OCI-LY7 (cell line): ENCODE data around the gene TMEM259. TPM values are rescaled to one million over a fixed set of nuclear protein-coding genes. Genes with fewer than 3 reads are reported as not detected.

Source experiments
- BruUV-seq: library from RNA; stranded (reverse); fragments of 400-500 nt; replicated peaks from 2 replicates; lab custom pipeline; 2021; lab: Mats Ljungman, UMichigan
- CTCF ChIA-PET: fragments of 300-600 bp; sonication (Branson Sonifier 250); formaldehyde crosslinking; loops from one replicate; lab custom pipeline; 2022; ENCODE audit warnings: antibody characterized with exemption; ENCODE audit not compliant: unreplicated experiment; lab: Charles Lee
- POLR2A ChIA-PET: fragments of 300-600 bp; sonication (Branson Sonifier 250); formaldehyde crosslinking; loops from one replicate; lab custom pipeline; 2022; ENCODE audit warnings: antibody characterized with exemption; lab: Charles Lee
- DNase-seq: peaks from one replicate; pipeline ENCODE4 v3.0.0-alpha.2; 2015; ENCODE audit warnings: low spot score
- H2AFZ ChIP-seq: fragments of 200-600 bp; sonication (generic), shearing (Covaris generic); 2 replicates; pipeline ENCODE4 v1.6.1; 2014; ENCODE audit warnings: mild to moderate bottlenecking, antibody characterized with exemption, low read length, moderate library complexity
- H3K27ac ChIP-seq: fragments of 200-600 bp; sonication (generic); 2 replicates; pipeline ENCODE4 v1.5.1; 2014; ENCODE audit warnings: mixed run types, low read depth, mild to moderate bottlenecking, moderate library complexity, low read length, inconsistent platforms; ENCODE audit not compliant: poor library complexity, severe bottlenecking
- H3K36me3 ChIP-seq: fragments of 200-600 bp; sonication (generic); 2 replicates; pipeline ENCODE4 v1.6.1; 2014; ENCODE audit warnings: mild to moderate bottlenecking, antibody characterized with exemption, low read length, moderate library complexity, mixed read lengths; ENCODE audit not compliant: insufficient read depth
- H3K4me1 ChIP-seq: fragments of 200-600 bp; sonication (generic); 2 replicates; pipeline ENCODE4 v1.5.1; 2014; ENCODE audit warnings: mild to moderate bottlenecking, low read length; ENCODE audit not compliant: insufficient read depth, poor library complexity, severe bottlenecking
- H3K4me2 ChIP-seq: fragments of 200-600 bp; sonication (generic); 2 replicates; pipeline ENCODE4 v1.6.1; 2014; ENCODE audit warnings: mild to moderate bottlenecking, low read length
- H3K4me3 ChIP-seq: fragments of 200-600 bp; sonication (generic); 2 replicates; pipeline ENCODE4 v1.5.1; 2014; ENCODE audit warnings: mild to moderate bottlenecking, low read depth, low read length; ENCODE audit not compliant: poor library complexity, severe bottlenecking
- H3K79me2 ChIP-seq: fragments of 200-600 bp; sonication (generic); 2 replicates; pipeline ENCODE4 v1.6.1; 2016; ENCODE audit warnings: low read depth, mild to moderate bottlenecking, low read length, moderate library complexity, mixed read lengths; ENCODE audit not compliant: insufficient read depth
- H3K9me2 ChIP-seq: fragments of 200-600 bp; sonication (generic); 2 replicates; pipeline ENCODE4 v1.6.1; 2016; ENCODE audit warnings: mild to moderate bottlenecking, low read length, mixed read lengths; ENCODE audit not compliant: insufficient read depth
- H3K9me3 ChIP-seq: fragments of 200-600 bp; sonication (generic); 2 replicates; pipeline ENCODE4 v1.6.1; 2014; ENCODE audit warnings: mild to moderate bottlenecking, mixed run types, low read length, mixed read lengths
- H4K20me1 ChIP-seq: fragments of 200-600 bp; sonication (generic); 2 replicates; pipeline ENCODE4 v1.6.1; 2014; ENCODE audit warnings: mild to moderate bottlenecking, antibody characterized with exemption, low read length, moderate library complexity, mixed read lengths; ENCODE audit not compliant: insufficient read depth
- EZH2phosphoT487 ChIP-seq: fragments of 200-600 bp; sonication (generic); IDR thresholded peaks from 2 replicates; pipeline ENCODE4 v1.6.1; 2018; ENCODE audit warnings: low read depth, borderline replicate concordance, mild to moderate bottlenecking, mixed run types, antibody characterized with exemption, low read length, moderate library complexity, mixed read lengths
- intact Hi-C: fragments of 100-400 bp; cut with micrococcal nuclease; formaldehyde crosslinking; loops from one replicate; pipeline ENCODE4 v1.10.0; 2022; ENCODE audit not compliant: unreplicated experiment
- total RNA-seq, 2 experiments: library from RNA; depleted of rRNA in 1 of 2; stranded (reverse); fragments of >200 nt in 1 of 2; shearing (Covaris generic) in 1 of 2; gene quantifications; 2 replicates each; pipeline ENCODE4 v1.2.3, GENCODE V29; 2014 to 2022
- TF ChIP-seq, protein P1 (sequence below): fragments of 200-600 bp; sonication (generic); conservative IDR thresholded peaks from 2 replicates; pipeline ENCODE4 v1.5.1; 2014; ENCODE audit warnings: mild to moderate bottlenecking, antibody characterized with exemption, low read length, moderate library complexity, mixed read lengths

Gene TMEM259
- total RNA-seq, 2 experiments from 2014 or later: 169 to 195 TPM

DNA sequence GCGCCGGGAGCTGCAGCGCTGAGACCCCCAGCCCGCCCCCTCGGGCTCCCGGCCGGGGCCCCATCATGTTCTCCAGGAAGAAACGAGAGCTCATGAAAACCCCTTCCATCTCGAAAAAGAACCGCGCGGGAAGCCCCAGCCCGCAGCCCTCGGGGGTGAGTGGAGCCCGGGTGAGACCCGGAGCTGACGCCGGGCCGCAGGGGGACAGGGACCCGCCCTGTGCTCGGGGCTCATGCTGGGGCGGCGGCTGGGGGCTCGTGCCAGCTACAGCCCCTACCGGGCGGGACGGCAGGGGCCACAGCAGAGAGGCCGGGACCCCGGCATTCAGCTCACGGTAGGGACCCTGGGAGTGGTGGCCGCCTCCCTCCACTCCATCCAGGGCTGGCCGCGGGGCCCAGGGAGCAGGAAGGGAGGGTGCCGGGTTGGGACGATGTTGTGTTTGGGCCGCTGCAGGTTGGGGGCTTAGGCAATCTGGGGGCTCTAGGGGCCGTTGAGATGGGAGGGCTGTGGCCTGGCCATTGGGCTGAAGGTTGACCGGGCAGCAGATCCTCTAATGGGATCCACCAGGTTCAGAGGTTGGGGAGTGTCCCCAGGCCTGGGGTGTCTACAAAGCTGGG lies 46.5 kb upstream of the TMEM259 start:
- Histone ChIP-seq H3K4me2 (peak overlapping the region; percentile 99), H3K36me3 (peaks cover 35% of the 10 kb centered on the region), H3K9me2 (no peaks in the 10 kb centered on the region), H3K27ac (peak overlapping the region; percentile 91), H3K9me3 (no peaks in the 10 kb centered on the region), H4K20me1 (no peaks in the 10 kb centered on the region), H3K79me2 (peaks cover 32% of the 10 kb centered on the region), H3K4me3 (peak overlapping the region; percentile 95), H2AFZ (peak overlapping the region; percentile 11; the same call in 1 of the 2 replicates), H3K4me1 (peaks cover 58% of the 10 kb centered on the region)
- no peak for DNase-seq
- intact Hi-C loops: loop anchor here (5.0 kb wide), 1 partner anchor 35 kb away; the partner anchor contains the start of gene GPX4
- TF ChIP-seq, protein P1, sequence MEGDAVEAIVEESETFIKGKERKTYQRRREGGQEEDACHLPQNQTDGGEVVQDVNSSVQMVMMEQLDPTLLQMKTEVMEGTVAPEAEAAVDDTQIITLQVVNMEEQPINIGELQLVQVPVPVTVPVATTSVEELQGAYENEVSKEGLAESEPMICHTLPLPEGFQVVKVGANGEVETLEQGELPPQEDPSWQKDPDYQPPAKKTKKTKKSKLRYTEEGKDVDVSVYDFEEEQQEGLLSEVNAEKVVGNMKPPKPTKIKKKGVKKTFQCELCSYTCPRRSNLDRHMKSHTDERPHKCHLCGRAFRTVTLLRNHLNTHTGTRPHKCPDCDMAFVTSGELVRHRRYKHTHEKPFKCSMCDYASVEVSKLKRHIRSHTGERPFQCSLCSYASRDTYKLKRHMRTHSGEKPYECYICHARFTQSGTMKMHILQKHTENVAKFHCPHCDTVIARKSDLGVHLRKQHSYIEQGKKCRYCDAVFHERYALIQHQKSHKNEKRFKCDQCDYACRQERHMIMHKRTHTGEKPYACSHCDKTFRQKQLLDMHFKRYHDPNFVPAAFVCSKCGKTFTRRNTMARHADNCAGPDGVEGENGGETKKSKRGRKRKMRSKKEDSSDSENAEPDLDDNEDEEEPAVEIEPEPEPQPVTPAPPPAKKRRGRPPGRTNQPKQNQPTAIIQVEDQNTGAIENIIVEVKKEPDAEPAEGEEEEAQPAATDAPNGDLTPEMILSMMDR: no peak
- TF ChIP-seq EZH2phosphoT487: no peak
- POLR2A ChIA-PET: interaction anchor here (0.6 to 1.8 kb wide), 4 partner anchors 9 to 40 kb away, joined by 4 to 16 read pairs (median 6); partner anchors contain the start of gene CNN2
- CTCF ChIA-PET: interaction anchor here (0.5 to 0.9 kb wide), 2 partner anchors 177 to 193 kb away, joined by 3 read pairs; no protein-coding TSS in a partner anchor
- no TSS peak for BruUV-seq

GRCh38 chr19:1066748-1067340 lies 45.9 kb upstream of the TMEM259 start, which contains the start of gene ARHGAP45:
Gene ARHGAP45, plus strand, starts transcription at chr19:1067167. Its CDS starts 239 bp downstream, at chr19:1067406.
- CTCF ChIA-PET: interaction anchor here (0.9 kb wide), 1 partner anchor 178 kb away, joined by 3 read pairs; no protein-coding TSS in a partner anchor
- no peaks in the 10 kb centered on the region for H4K20me1 ChIP-seq
- H3K4me3 ChIP-seq: peak within 1 kb of the TSS; percentile 95
- H3K4me1 ChIP-seq: peaks cover 58% of the 10 kb centered on the region
- TF ChIP-seq EZH2phosphoT487: no peak
- TF ChIP-seq, protein P1: no peak
- H3K36me3 ChIP-seq: peaks cover 29% of the 10 kb centered on the region
- POLR2A ChIA-PET: interaction anchor here (0.6 to 1.8 kb wide), 4 partner anchors 10 to 40 kb away, joined by 4 to 16 read pairs (median 6); partner anchors contain the start of gene CNN2
- H3K79me2 ChIP-seq: peaks cover 32% of the 10 kb centered on the region
- intact Hi-C loops: loop anchor here (5.0 kb wide), 1 partner anchor 35 kb away; the partner anchor contains the start of gene GPX4
- no peaks in the 10 kb centered on the region for H3K9me2 ChIP-seq
- DNase-seq: peak; percentile 87
- H3K27ac ChIP-seq: peak within 1 kb of the TSS; percentile 91
- peak within 1 kb of the TSS; percentile 99 for H3K4me2 ChIP-seq
- H2AFZ ChIP-seq: peak within 1 kb of the TSS; percentile 11; the same call in 1 of the 2 replicates
- no peaks in the 10 kb centered on the region for H3K9me3 ChIP-seq
- BruUV-seq: no TSS peak
